Astrocyte (in vitro differentiated cells and primary cell): ENCODE results near the gene MICALL2.

Experiments used
- CTCF ChIP-seq: IDR thresholded peaks from 2 replicates; pipeline ENCODE4 v1.5.1; 2011; ENCODE audit warnings: low read depth, mild to moderate bottlenecking, inconsistent platforms, low read length, moderate library complexity; ENCODE audit not compliant: insufficient read depth
- EZH2 ChIP-seq: IDR thresholded peaks from 2 replicates; pipeline ENCODE4 v1.6.1; 2012; ENCODE audit warnings: mild to moderate bottlenecking, low read length, inconsistent platforms; ENCODE audit not compliant: insufficient read depth

- TF ChIP-seq CTCF, result no peak
- TF ChIP-seq EZH2, result peak; percentile 47
These were observed 73.3 kb downstream of the MICALL2 start for GRCh38 chr7:1385809-1386622.
